IPS-20b (cell line): Measurements from ENCODE around the gene WDR93.
A peak's percentile ranks its signal among the peaks of the same experiment; 100 is the strongest.

Source experiments
- H3K27ac ChIP-seq: one replicate; pipeline ENCODE4 v1.5.1; 2013; ENCODE audit warnings: low read length
- H3K27me3 ChIP-seq: 2 replicates; pipeline ENCODE4 v1.6.1; 2013; ENCODE audit warnings: mild to moderate bottlenecking, low read length, inconsistent platforms; ENCODE audit not compliant: insufficient read depth
- H3K36me3 ChIP-seq: 2 replicates; pipeline ENCODE4 v1.6.1; 2013; ENCODE audit warnings: low read depth, mild to moderate bottlenecking, inconsistent platforms, low read length, moderate library complexity; ENCODE audit not compliant: insufficient read depth
- H3K4me1 ChIP-seq: 2 replicates; pipeline ENCODE4 v1.6.1; 2013; ENCODE audit warnings: mild to moderate bottlenecking, control low read depth, inconsistent platforms, low read length, moderate library complexity; ENCODE audit not compliant: insufficient read depth
- H3K4me3 ChIP-seq: 2 replicates; pipeline ENCODE4 v1.5.1; 2013; ENCODE audit warnings: mild to moderate bottlenecking, low read length, inconsistent platforms
- H3K9ac ChIP-seq: 2 replicates; pipeline ENCODE4 v1.6.1; 2013; ENCODE audit warnings: low read depth, mild to moderate bottlenecking, inconsistent platforms, low read length, moderate library complexity
- H3K9me3 ChIP-seq: 2 replicates; pipeline ENCODE4 v1.6.1; 2013; ENCODE audit warnings: mild to moderate bottlenecking, low read depth, low read length, inconsistent platforms; ENCODE audit not compliant: insufficient read depth

The WDR93 gene

GRCh38 chr15:89690276-89691218, at the start of gene WDR93, which contains the start of gene PEX11A:
TSS of gene WDR93 (plus strand) at chr15:89690811. CDS start at chr15:89701747, 10,936 bp downstream.
TSS of gene PEX11A (minus strand) at chr15:89690754. CDS start at chr15:89690632, 122 bp downstream.
- H3K36me3 ChIP-seq: no peaks in the 10 kb centered on the region
- no peaks in the 10 kb centered on the region for H3K9me3 ChIP-seq
- peak within 1 kb of the TSS; percentile 91 for H3K4me3 ChIP-seq
- peak within 1 kb of the TSS; percentile 68; the same call in 1 of the 2 replicates for H3K9ac ChIP-seq
- H3K4me1 ChIP-seq: no peaks in the 10 kb centered on the region
- peaks cover 30% of the 10 kb centered on the region for H3K27me3 ChIP-seq
- no peak within 1 kb of the TSS for H3K27ac ChIP-seq

- H3K4me3 ChIP-seq: no peak overlapping the region
- peaks cover 3% of the 10 kb centered on the region; the same call in 1 of the 2 replicates for H3K9me3 ChIP-seq
- peaks cover 32% of the 10 kb centered on the region for H3K36me3 ChIP-seq
- no peak overlapping the region for H3K27ac ChIP-seq
- H3K9ac ChIP-seq: no peak overlapping the region
- no peaks in the 10 kb centered on the region for H3K27me3 ChIP-seq
- no peaks in the 10 kb centered on the region for H3K4me1 ChIP-seq
Measured at GRCh38 chr15:89641053-89641452, 49.6 kb upstream of the WDR93 start.

GRCh38 chr15:89642106-89642505, 48.5 kb upstream of the WDR93 start:
- no peak overlapping the region for H3K9ac ChIP-seq
- no peak overlapping the region for H3K4me3 ChIP-seq
- H3K36me3 ChIP-seq: peaks cover 37% of the 10 kb centered on the region
- no peaks in the 10 kb centered on the region for H3K4me1 ChIP-seq
- H3K9me3 ChIP-seq: peaks cover 3% of the 10 kb centered on the region; the same call in 1 of the 2 replicates
- H3K27me3 ChIP-seq: no peaks in the 10 kb centered on the region
- H3K27ac ChIP-seq: no peak overlapping the region

GRCh38 chr15:89645680-89646079, 44.9 kb upstream of the WDR93 start:
- no peak overlapping the region for H3K9ac ChIP-seq
- H3K4me1 ChIP-seq: no peaks in the 10 kb centered on the region
- peaks cover 35% of the 10 kb centered on the region for H3K36me3 ChIP-seq
- H3K9me3 ChIP-seq: no peaks in the 10 kb centered on the region
- H3K27me3 ChIP-seq: no peaks in the 10 kb centered on the region
- H3K4me3 ChIP-seq: no peak overlapping the region
- H3K27ac ChIP-seq: no peak overlapping the region

- no peak overlapping the region for H3K4me3 ChIP-seq
- peaks cover 29% of the 10 kb centered on the region for H3K36me3 ChIP-seq
- H3K4me1 ChIP-seq: no peaks in the 10 kb centered on the region
- H3K9me3 ChIP-seq: no peaks in the 10 kb centered on the region
- no peak overlapping the region for H3K9ac ChIP-seq
- H3K27ac ChIP-seq: no peak overlapping the region
- H3K27me3 ChIP-seq: no peaks in the 10 kb centered on the region
Measured at GRCh38 chr15:89646416-89647141, 44.0 kb upstream of the WDR93 start.

GRCh38 chr15:89647191-89647851, 43.3 kb upstream of the WDR93 start:
- Histone ChIP-seq H3K27ac (no peak overlapping the region), H3K36me3 (peaks cover 37% of the 10 kb centered on the region), H3K4me1 (no peaks in the 10 kb centered on the region), H3K9me3 (no peaks in the 10 kb centered on the region), H3K9ac (no peak overlapping the region), H3K27me3 (no peaks in the 10 kb centered on the region), H3K4me3 (0 out of 2 replicates have a peak overlapping the region, but pooled peaks have one; percentile 34)

GRCh38 chr15:89648106-89649012, 42.3 kb upstream of the WDR93 start:
- Histone ChIP-seq H3K27ac (no peak overlapping the region), H3K4me1 (no peaks in the 10 kb centered on the region), H3K4me3 (no peak overlapping the region), H3K9me3 (no peaks in the 10 kb centered on the region), H3K9ac (no peak overlapping the region), H3K36me3 (peaks cover 31% of the 10 kb centered on the region), H3K27me3 (no peaks in the 10 kb centered on the region)

- no peak overlapping the region for H3K4me3 ChIP-seq
- H3K27me3 ChIP-seq: no peaks in the 10 kb centered on the region
- H3K36me3 ChIP-seq: peaks cover 29% of the 10 kb centered on the region
- H3K27ac ChIP-seq: no peak overlapping the region
- no peaks in the 10 kb centered on the region for H3K4me1 ChIP-seq
- no peaks in the 10 kb centered on the region for H3K9me3 ChIP-seq
- no peak overlapping the region for H3K9ac ChIP-seq
Measured at GRCh38 chr15:89649013-89649625, 41.5 kb upstream of the WDR93 start.

- H3K27ac ChIP-seq: no peak overlapping the region
- H3K36me3 ChIP-seq: peaks cover 27% of the 10 kb centered on the region
- no peak overlapping the region for H3K4me3 ChIP-seq
- 0 out of 2 replicates have a peak, but pooled peaks cover 3% of the 10 kb centered on the region for H3K4me1 ChIP-seq
- no peaks in the 10 kb centered on the region for H3K27me3 ChIP-seq
- H3K9ac ChIP-seq: no peak overlapping the region
- no peaks in the 10 kb centered on the region for H3K9me3 ChIP-seq
Measured at GRCh38 chr15:89649716-89650115, 40.9 kb upstream of the WDR93 start.

- Histone ChIP-seq H3K4me1 (0 out of 2 replicates have a peak, but pooled peaks cover 3% of the 10 kb centered on the region), H3K9me3 (no peaks in the 10 kb centered on the region), H3K27me3 (no peaks in the 10 kb centered on the region), H3K36me3 (peaks cover 13% of the 10 kb centered on the region), H3K9ac (no peak overlapping the region), H3K4me3 (no peak overlapping the region), H3K27ac (no peak overlapping the region)
Measured at GRCh38 chr15:89652131-89652530, 38.5 kb upstream of the WDR93 start.
